HepG2 (cell line): ENCODE data around the gene PLSCR4. TPM values are rescaled to one million over a fixed set of nuclear protein-coding genes. Genes with fewer than 3 reads are reported as not detected.

Experiments
- GZF1 ChIP-seq: sonication (generic); formaldehyde crosslinking; IDR thresholded peaks from 2 replicates; pipeline ENCODE4 v1.5.1; 2020; ENCODE audit warnings: mild to moderate bottlenecking, missing genetic modification reagents
- HCFC1 ChIP-seq: fragments of 150-350 bp; IDR thresholded peaks from 2 replicates; pipeline ENCODE4 v1.6.1; 2014; ENCODE audit warnings: low read depth, low read length
- SRF ChIP-seq: IDR thresholded peaks from 2 replicates; pipeline ENCODE4 v1.6.1; 2011; ENCODE audit warnings: mild to moderate bottlenecking, low read depth, low read length, moderate library complexity
- TAF15 ChIP-seq: fragments of 200-400 bp; formaldehyde crosslinking; IDR thresholded peaks from one replicate; pipeline ENCODE4 v1.6.1; 2018; ENCODE audit warnings: mild to moderate bottlenecking, low read depth, low read length; ENCODE audit not compliant: poor library complexity, severe bottlenecking
- ZNF121 ChIP-seq: sonication (generic); formaldehyde crosslinking; IDR thresholded peaks from 2 replicates; pipeline ENCODE4 v1.5.0; 2020; ENCODE audit warnings: mild to moderate bottlenecking, missing genetic modification reagents
- ZNF329 ChIP-seq: sonication (generic); formaldehyde crosslinking; IDR thresholded peaks from 2 replicates; pipeline ENCODE4 v1.9.0; 2021; ENCODE audit warnings: low read depth, mild to moderate bottlenecking, missing genetic modification reagents
- ZNF704 ChIP-seq: sonication (generic); formaldehyde crosslinking; IDR thresholded peaks from 2 replicates; pipeline ENCODE4 v1.8.1; 2023; ENCODE audit warnings: mild to moderate bottlenecking, inconsistent platforms, moderate library complexity, missing genetic modification reagents, borderline replicate concordance
- ZSCAN5A ChIP-seq: sonication (generic); formaldehyde crosslinking; IDR thresholded peaks from 2 replicates; pipeline ENCODE4 v1.8.0; 2022; ENCODE audit warnings: mild to moderate bottlenecking, missing genetic modification reagents, borderline replicate concordance
- ZXDC ChIP-seq: sonication (generic); formaldehyde crosslinking; IDR thresholded peaks from 2 replicates; pipeline ENCODE4 v1.5.0; 2020; ENCODE audit warnings: mild to moderate bottlenecking, missing genetic modification reagents
- ZZZ3 ChIP-seq: sonication (generic); formaldehyde crosslinking; IDR thresholded peaks from 2 replicates; pipeline ENCODE4 v1.4.0; 2020; ENCODE audit warnings: missing genetic modification reagents, mild to moderate bottlenecking, borderline replicate concordance
- polyA plus RNA-seq, 8 experiments: library from polyadenylated mRNA; depleted of rRNA in 3 of 8; stranded (reverse) in 7 of 8; unstranded in 1 of 8; fragments of >200 nt; fragmentation: Illumina TruSeq in 4 of 8; extraction: Trizol in 4 of 8; gene quantifications; 2 replicates each; pipeline versions ENCODE4 v1.2.1 to v1.2.3, GENCODE V29; 2011 to 2016; ENCODE audit warnings: low read depth in 4 of 8, missing spikeins in 1 of 8, mixed read lengths in 1 of 8; ENCODE audit not compliant: insufficient read depth in 1 of 8
- total RNA-seq, 5 experiments: library from RNA; depleted of rRNA; stranded (reverse); fragments of >200 nt; fragmentation: Illumina TruSeq; extraction: Trizol; gene quantifications; 2 replicates each; pipeline ENCODE4 v1.2.3, GENCODE V29; 2016; ENCODE audit warnings: low read depth in 1 of 5
- TF ChIP-seq, protein P1 (sequence below): IDR thresholded peaks from 2 replicates; pipeline ENCODE4 v1.6.1; 2016
- TF ChIP-seq, protein P2 (sequence below): sonication (generic); formaldehyde crosslinking; IDR thresholded peaks from 2 replicates; pipeline ENCODE4 v1.4.0; 2020; ENCODE audit warnings: low read depth, missing genetic modification reagents
- TF ChIP-seq, protein P3 (sequence below): sonication (generic); formaldehyde crosslinking; IDR thresholded peaks from 2 replicates; pipeline ENCODE4 v1.4.0; 2020; ENCODE audit warnings: missing genetic modification reagents

PLSCR4 gene
- total and polyA plus RNA-seq, 2 of the 13 experiments (the other 11 are each of a cell fraction or from before 2014, with no cell fraction given): 1.5 to 59.0 TPM

- TF ChIP-seq ZNF704 (peak; percentile 14; the same call in 1 of the 2 replicates), ZXDC (CRISPR knock-in tag) (no peak), ZZZ3 (CRISPR knock-in tag) (no peak), SRF (no peak), ZNF329 (no peak), HCFC1 (no peak), ZSCAN5A (no peak), ZNF121 (CRISPR knock-in tag) (peak; percentile 3; the same call in 1 of the 2 replicates), GZF1 (no peak), TAF15 (no peak)
- TF ChIP-seq, protein P1, sequence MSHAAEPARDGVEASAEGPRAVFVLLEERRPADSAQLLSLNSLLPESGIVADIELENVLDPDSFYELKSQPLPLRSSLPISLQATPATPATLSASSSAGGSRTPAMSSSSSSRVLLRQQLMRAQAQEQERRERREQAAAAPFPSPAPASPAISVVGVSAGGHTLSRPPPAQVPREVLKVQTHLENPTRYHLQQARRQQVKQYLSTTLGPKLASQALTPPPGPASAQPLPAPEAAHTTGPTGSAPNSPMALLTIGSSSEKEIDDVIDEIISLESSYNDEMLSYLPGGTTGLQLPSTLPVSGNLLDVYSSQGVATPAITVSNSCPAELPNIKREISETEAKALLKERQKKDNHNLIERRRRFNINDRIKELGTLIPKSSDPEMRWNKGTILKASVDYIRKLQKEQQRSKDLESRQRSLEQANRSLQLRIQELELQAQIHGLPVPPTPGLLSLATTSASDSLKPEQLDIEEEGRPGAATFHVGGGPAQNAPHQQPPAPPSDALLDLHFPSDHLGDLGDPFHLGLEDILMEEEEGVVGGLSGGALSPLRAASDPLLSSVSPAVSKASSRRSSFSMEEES (CRISPR knock-in tag): no peak
- TF ChIP-seq, protein P2, sequence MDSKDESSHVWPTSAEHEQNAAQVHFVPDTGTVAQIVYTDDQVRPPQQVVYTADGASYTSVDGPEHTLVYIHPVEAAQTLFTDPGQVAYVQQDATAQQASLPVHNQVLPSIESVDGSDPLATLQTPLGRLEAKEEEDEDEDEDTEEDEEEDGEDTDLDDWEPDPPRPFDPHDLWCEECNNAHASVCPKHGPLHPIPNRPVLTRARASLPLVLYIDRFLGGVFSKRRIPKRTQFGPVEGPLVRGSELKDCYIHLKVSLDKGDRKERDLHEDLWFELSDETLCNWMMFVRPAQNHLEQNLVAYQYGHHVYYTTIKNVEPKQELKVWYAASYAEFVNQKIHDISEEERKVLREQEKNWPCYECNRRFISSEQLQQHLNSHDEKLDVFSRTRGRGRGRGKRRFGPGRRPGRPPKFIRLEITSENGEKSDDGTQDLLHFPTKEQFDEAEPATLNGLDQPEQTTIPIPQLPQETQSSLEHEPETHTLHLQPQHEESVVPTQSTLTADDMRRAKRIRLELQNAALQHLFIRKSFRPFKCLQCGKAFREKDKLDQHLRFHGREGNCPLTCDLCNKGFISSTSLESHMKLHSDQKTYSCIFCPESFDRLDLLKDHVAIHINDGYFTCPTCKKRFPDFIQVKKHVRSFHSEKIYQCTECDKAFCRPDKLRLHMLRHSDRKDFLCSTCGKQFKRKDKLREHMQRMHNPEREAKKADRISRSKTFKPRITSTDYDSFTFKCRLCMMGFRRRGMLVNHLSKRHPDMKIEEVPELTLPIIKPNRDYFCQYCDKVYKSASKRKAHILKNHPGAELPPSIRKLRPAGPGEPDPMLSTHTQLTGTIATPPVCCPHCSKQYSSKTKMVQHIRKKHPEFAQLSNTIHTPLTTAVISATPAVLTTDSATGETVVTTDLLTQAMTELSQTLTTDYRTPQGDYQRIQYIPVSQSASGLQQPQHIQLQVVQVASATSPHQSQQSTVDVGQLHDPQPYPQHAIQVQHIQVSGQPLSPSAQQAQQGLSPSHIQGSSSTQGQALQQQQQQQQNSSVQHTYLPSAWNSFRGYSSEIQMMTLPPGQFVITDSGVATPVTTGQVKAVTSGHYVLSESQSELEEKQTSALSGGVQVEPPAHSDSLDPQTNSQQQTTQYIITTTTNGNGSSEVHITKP (CRISPR knock-in tag): no peak
- TF ChIP-seq, protein P3, sequence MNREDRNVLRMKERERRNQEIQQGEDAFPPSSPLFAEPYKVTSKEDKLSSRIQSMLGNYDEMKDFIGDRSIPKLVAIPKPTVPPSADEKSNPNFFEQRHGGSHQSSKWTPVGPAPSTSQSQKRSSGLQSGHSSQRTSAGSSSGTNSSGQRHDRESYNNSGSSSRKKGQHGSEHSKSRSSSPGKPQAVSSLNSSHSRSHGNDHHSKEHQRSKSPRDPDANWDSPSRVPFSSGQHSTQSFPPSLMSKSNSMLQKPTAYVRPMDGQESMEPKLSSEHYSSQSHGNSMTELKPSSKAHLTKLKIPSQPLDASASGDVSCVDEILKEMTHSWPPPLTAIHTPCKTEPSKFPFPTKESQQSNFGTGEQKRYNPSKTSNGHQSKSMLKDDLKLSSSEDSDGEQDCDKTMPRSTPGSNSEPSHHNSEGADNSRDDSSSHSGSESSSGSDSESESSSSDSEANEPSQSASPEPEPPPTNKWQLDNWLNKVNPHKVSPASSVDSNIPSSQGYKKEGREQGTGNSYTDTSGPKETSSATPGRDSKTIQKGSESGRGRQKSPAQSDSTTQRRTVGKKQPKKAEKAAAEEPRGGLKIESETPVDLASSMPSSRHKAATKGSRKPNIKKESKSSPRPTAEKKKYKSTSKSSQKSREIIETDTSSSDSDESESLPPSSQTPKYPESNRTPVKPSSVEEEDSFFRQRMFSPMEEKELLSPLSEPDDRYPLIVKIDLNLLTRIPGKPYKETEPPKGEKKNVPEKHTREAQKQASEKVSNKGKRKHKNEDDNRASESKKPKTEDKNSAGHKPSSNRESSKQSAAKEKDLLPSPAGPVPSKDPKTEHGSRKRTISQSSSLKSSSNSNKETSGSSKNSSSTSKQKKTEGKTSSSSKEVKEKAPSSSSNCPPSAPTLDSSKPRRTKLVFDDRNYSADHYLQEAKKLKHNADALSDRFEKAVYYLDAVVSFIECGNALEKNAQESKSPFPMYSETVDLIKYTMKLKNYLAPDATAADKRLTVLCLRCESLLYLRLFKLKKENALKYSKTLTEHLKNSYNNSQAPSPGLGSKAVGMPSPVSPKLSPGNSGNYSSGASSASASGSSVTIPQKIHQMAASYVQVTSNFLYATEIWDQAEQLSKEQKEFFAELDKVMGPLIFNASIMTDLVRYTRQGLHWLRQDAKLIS: peak; percentile 15; the same call in 1 of the 2 replicates
Observed at GRCh38 chr3:146161663-146162002, 89.3 kb downstream of the PLSCR4 start (continued).
